ENCODE results near the gene FUT8.

The FUT8 gene

GRCh38 chr14:65431951-65432350 is 19.4 kb downstream of the FUT8 start:
- DNase-seq (ENCODE audit: low read depth), result no peak
- no peak overlapping the region for H3K4me3 ChIP-seq (ENCODE audit: control insufficient read depth, low read depth, low read length)

GRCh38 chr14:65432361-65432948 is 19.9 kb downstream of the FUT8 start:
- TF ChIP-seq, protein P1, sequence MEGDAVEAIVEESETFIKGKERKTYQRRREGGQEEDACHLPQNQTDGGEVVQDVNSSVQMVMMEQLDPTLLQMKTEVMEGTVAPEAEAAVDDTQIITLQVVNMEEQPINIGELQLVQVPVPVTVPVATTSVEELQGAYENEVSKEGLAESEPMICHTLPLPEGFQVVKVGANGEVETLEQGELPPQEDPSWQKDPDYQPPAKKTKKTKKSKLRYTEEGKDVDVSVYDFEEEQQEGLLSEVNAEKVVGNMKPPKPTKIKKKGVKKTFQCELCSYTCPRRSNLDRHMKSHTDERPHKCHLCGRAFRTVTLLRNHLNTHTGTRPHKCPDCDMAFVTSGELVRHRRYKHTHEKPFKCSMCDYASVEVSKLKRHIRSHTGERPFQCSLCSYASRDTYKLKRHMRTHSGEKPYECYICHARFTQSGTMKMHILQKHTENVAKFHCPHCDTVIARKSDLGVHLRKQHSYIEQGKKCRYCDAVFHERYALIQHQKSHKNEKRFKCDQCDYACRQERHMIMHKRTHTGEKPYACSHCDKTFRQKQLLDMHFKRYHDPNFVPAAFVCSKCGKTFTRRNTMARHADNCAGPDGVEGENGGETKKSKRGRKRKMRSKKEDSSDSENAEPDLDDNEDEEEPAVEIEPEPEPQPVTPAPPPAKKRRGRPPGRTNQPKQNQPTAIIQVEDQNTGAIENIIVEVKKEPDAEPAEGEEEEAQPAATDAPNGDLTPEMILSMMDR (IDR thresholded peaks at IDR 0.05; ENCODE audit: control insufficient read depth, insufficient read depth, low read depth, low read length, missing control alignments), result no peak
- H3K4me3 ChIP-seq (ENCODE audit: control insufficient read depth, low read depth, low read length), result no peak overlapping the region
- no peak for DNase-seq (ENCODE audit: low read depth)

More at GRCh38 chr14:65431951-65432350, 19.4 kb downstream of the FUT8 start:
- TF ChIP-seq, protein P1 (IDR thresholded peaks at IDR 0.05; ENCODE audit: control insufficient read depth, insufficient read depth, low read depth, low read length, missing control alignments), result no peak

GRCh38 chr14:65433157-65433556 is 20.6 kb downstream of the FUT8 start:
- TF ChIP-seq, protein P1 (IDR thresholded peaks at IDR 0.05; ENCODE audit: control insufficient read depth, insufficient read depth, low read depth, low read length, missing control alignments), result no peak
- no peak for DNase-seq (ENCODE audit: low read depth)
- H3K4me3 ChIP-seq (ENCODE audit: control insufficient read depth, low read depth, low read length), result no peak overlapping the region

DNA sequence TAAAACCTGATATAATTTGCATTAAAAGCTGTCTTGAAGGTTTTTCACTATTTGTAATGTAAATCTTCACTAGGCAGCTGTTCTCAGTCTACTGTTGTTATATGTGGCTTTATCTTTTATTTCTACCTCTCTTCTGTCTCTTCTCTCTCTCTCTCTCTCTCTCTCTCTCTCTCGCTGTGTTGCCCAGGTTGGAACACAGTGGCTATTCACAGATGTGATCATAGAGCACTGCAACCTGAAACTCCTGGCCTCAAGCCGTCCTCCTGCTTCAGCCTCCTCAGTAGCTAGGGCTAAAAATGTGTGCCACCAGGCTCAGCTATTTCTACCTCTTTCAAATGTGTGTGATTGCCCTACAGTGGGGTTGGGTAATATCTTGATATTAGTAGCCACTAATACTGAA is 21.1 kb downstream of the FUT8 start:
- TF ChIP-seq, protein P1 (IDR thresholded peaks at IDR 0.05; ENCODE audit: control insufficient read depth, insufficient read depth, low read depth, low read length, missing control alignments), result no peak
- H3K4me3 ChIP-seq (ENCODE audit: control insufficient read depth, low read depth, low read length), result no peak overlapping the region
- DNase-seq (ENCODE audit: low read depth), result no peak

DNA sequence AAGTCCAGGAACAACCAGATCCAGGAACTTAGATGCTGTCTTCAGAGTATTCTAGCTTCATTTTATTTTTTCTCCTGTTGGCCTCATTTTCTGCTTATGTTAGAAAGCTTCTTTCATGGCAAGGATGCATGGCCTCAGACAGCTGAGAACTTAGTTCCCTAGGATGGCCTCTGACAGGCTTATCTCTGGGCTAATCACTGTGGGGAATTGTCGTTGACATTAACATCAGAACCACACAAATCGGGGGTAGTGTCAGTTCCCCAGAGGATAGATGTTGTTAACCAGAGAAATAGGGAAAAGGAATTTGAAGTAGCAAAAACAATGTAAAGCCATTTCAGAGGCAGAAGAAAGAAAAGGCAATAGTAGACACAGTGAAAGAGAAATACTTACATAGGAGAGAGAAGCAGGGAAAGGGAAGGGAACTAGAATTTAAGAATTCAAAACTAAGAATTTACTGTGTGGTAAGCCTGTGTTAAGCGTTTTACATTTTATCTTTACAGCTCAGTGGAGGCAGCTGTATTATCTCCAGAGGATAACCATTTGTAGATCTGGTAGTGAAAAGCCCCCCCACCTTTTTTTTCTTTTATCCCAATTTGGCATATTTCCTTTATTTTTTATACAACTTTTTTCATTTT is 21.8 kb downstream of the FUT8 start:
- TF ChIP-seq, protein P1 (IDR thresholded peaks at IDR 0.05; ENCODE audit: control insufficient read depth, insufficient read depth, low read depth, low read length, missing control alignments), result no peak
- no peak for DNase-seq (ENCODE audit: low read depth)
- no peak overlapping the region for H3K4me3 ChIP-seq (ENCODE audit: control insufficient read depth, low read depth, low read length)

DNA sequence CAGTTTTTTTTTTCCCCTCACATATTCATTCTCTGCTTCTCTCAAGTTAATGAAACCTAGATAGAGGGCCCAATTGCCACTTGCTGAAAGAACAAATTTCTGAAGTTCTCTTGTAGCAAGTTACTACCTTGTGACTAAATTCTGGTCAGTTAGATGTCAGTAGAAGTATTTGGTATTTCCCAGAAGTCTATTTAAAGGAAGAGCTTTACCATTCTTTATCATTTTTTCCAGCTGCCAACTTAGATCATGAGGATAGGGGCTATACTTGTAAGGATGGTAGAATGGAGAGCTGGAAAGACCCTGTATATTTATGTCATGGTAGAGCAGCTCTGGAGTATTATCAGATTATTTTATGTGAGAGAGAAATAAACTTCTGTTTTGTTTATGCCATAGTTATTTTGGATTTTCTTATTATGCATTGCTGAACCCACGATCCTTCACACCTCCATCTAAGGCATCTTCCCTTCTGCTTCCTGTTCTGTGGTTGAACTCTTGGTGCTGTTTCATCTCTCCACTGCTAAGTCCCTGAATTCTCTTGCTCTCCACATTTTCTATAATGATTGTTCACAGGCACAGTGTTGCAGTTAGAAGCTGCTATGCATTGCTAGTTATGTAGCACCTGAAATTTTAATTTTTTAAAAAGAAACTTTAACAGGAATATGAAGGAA is 25.9 kb downstream of the FUT8 start:
- H3K4me3 ChIP-seq (ENCODE audit: control insufficient read depth, low read depth, low read length), result no peak overlapping the region
- TF ChIP-seq, protein P1 (IDR thresholded peaks at IDR 0.05; ENCODE audit: control insufficient read depth, insufficient read depth, low read depth, low read length, missing control alignments), result no peak
- no peak for DNase-seq (ENCODE audit: low read depth)
